Measurements from ENCODE around the gene LGALS9C.
"Not testable (repeated sequence)": the region's sequence is repeated elsewhere in the genome, so short reads cannot be mapped to it uniquely, and the experiment has no call there.

Gene LGALS9C

DNA sequence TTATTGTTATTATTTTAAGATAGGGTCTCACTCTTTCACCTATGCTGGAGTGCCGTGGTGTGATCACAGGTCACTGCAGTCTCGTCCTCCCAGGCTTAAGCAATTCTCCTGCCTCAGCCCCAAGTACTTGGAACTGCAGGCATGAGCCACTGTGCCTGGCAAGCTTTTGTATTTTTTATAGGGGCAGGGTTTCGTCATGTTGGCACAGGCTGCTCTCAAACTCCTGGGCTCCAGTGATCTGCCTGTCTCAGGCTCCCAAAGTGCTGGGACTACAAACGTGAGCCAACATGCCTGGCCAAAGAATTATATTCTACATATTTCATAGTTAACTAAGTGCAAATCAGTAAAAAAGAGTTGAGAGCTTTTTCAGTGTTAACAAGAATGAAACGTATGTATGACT lies 65.6 kb downstream of the LGALS9C start:
- not testable (repeated sequence) for DNase-seq

DNA sequence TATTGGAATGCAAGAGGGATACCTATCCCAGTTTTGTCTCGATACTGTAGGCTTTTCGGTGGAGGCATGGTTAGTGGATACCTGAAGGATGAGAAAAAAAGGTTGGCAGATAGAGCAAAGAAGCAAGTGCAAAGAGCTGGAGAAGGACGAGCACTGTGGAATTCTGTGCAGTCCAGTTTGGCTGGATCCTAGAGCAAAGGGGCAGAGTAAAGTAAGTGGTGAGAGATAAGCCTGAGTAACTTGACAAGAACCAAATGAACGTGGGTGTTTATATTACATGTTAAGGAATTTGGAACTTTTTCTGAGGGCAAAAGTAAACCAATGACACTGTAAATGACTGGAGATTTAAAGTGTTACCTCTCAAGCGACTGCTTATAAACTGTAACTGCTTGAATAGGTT lies 66.3 kb downstream of the LGALS9C start:
- not testable (repeated sequence) for DNase-seq
